ENCODE results near the gene COPS7A. TPM values are rescaled to one million over a fixed set of nuclear protein-coding genes. Genes with fewer than 3 reads are reported as not detected.

COPS7A gene
- 10 to 100 TPM; 32.8 to 47.2 (median 39.2) TPM for total RNA-seq
- long read RNA-seq, donor 1, transcript COPS7A-215 (8 exons, 2,127 nt) = major isoform, 59 of 140 reads
- long read RNA-seq, donor 1, transcript COPS7A-210 (8 exons, 1,832 nt) = minor isoform, 23 of 140 reads
- long read RNA-seq, donor 1, transcript COPS7A-201 (8 exons, 1,721 nt) = minor isoform, 9 of 140 reads
- long read RNA-seq, donor 1, transcript COPS7A-202 (7 exons, 1,718 nt) = minor isoform, 7 of 140 reads
- long read RNA-seq, donor 1, partial matches to known transcripts = 20 of 140 reads
- long read RNA-seq, donor 1, other reads (novel, unspliced or antisense) = 15 of 140 reads
- long read RNA-seq, donor 2, transcript COPS7A-215 (8 exons, 2,127 nt) = major isoform, 18 of 46 reads
- long read RNA-seq, donor 2, transcript COPS7A-210 (8 exons, 1,832 nt) = minor isoform, 6 of 46 reads
- long read RNA-seq, donor 2, partial matches to known transcripts = 6 of 46 reads
- long read RNA-seq, donor 2, other reads (novel, unspliced or antisense) = 8 of 46 reads

GRCh38 chr12:6723607-6724408 lies at the start of gene COPS7A:
Gene COPS7A, plus strand, starts transcription at chr12:6724046. Its CDS starts 611 bp downstream, at chr12:6724657.
- DNase-seq = peak; percentile 98 to 99 (median 99)
- ATAC-seq = peak; percentile 98
- Histone ChIP-seq H3K4me3 (peak within 1 kb of the TSS; percentile 23), H3K9me3 (no peaks in the 10 kb centered on the region), H3K36me3 (ENCODE audit: low read depth) (no peaks in the 10 kb centered on the region), H3K4me1 (ENCODE audit: low read depth) (no peaks in the 10 kb centered on the region)
- intact Hi-C loops (cut with DNase I, micrococcal nuclease) = no loop called here
- TF ChIP-seq, protein P1, sequence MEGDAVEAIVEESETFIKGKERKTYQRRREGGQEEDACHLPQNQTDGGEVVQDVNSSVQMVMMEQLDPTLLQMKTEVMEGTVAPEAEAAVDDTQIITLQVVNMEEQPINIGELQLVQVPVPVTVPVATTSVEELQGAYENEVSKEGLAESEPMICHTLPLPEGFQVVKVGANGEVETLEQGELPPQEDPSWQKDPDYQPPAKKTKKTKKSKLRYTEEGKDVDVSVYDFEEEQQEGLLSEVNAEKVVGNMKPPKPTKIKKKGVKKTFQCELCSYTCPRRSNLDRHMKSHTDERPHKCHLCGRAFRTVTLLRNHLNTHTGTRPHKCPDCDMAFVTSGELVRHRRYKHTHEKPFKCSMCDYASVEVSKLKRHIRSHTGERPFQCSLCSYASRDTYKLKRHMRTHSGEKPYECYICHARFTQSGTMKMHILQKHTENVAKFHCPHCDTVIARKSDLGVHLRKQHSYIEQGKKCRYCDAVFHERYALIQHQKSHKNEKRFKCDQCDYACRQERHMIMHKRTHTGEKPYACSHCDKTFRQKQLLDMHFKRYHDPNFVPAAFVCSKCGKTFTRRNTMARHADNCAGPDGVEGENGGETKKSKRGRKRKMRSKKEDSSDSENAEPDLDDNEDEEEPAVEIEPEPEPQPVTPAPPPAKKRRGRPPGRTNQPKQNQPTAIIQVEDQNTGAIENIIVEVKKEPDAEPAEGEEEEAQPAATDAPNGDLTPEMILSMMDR (IDR thresholded peaks at IDR 0.05) = no peak

- no peaks in the 10 kb centered on the region for H3K4me1 ChIP-seq (ENCODE audit: low read depth)
- H3K4me3 ChIP-seq = no peak overlapping the region
- intact Hi-C loops (cut with DNase I, micrococcal nuclease) = no loop called here
- TF ChIP-seq, protein P1 (IDR thresholded peaks at IDR 0.05) = no peak
- DNase-seq = no peak
- peaks cover 4% of the 10 kb centered on the region for H3K36me3 ChIP-seq (ENCODE audit: low read depth)
- no peak for ATAC-seq
- H3K9me3 ChIP-seq = no peaks in the 10 kb centered on the region
Observed at GRCh38 chr12:6676962-6677361, 46.9 kb upstream of the COPS7A start.

DNA sequence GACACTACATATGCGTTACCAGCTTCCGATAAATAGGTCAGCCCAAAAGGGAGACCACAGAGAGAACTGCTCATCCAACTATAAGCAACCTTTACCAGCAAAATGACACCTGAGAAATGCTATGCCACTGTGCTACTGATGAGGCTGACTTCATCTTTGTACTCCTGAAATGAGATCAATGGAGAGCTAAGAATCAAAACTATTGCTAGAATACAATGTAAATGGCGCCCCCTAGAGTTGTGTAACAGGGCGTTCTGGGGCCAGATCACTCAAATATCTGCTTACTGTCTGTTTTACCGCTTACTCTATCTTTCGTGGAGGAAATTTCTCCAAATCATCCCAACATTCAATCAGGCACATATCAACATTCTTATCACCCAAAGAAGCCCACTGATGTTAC lies 39.2 kb upstream of the COPS7A start:
- ATAC-seq (no peak), DNase-seq (peak in 1 of 3 donors; percentile 41)
- intact Hi-C loops (cut with DNase I, micrococcal nuclease) = no loop called here
- H3K9me3 ChIP-seq = no peaks in the 10 kb centered on the region
- peaks cover 9% of the 10 kb centered on the region for H3K36me3 ChIP-seq (ENCODE audit: low read depth)
- TF ChIP-seq, protein P1 (IDR thresholded peaks at IDR 0.05) = peak; percentile 33
- H3K4me3 ChIP-seq = no peak overlapping the region
- H3K4me1 ChIP-seq (ENCODE audit: low read depth) = peaks cover 18% of the 10 kb centered on the region

DNA sequence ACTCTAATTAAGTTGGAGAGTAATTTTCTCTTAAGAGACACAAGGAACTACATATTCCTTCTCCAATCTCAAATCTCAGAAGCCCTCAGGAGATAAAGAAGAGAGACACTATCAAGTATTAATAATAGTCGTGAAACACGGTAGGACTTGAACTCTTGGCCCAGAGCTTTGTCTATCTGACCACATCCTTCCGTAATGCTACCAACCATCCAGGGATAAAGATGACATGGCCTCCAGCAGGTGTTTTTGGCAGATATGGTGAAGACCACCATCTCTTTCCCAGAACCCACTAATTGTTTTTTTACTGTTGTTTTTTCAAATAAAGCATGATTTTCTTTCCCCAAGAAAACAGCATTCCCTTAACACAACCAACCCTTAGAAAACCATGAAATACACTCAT lies 38.0 kb upstream of the COPS7A start:
- Histone ChIP-seq H3K4me3 (no peak overlapping the region), H3K4me1 (ENCODE audit: low read depth) (peaks cover 25% of the 10 kb centered on the region), H3K9me3 (no peaks in the 10 kb centered on the region), H3K36me3 (ENCODE audit: low read depth) (peaks cover 9% of the 10 kb centered on the region)
- ATAC-seq (no peak), DNase-seq (no peak)
- TF ChIP-seq, protein P1 (IDR thresholded peaks at IDR 0.05) = no peak
- intact Hi-C loops (cut with DNase I, micrococcal nuclease) = no loop called here

- TF ChIP-seq, protein P1 (IDR thresholded peaks at IDR 0.05) = no peak
- Histone ChIP-seq H3K9me3 (no peaks in the 10 kb centered on the region), H3K4me3 (peak overlapping the region; percentile 90), H3K4me1 (ENCODE audit: low read depth) (peaks cover 25% of the 10 kb centered on the region), H3K36me3 (ENCODE audit: low read depth) (peaks cover 3% of the 10 kb centered on the region)
- intact Hi-C loops (cut with DNase I, micrococcal nuclease) = no loop called here
- ATAC-seq (peak; percentile 25), DNase-seq (peak; percentile 73 to 83 (median 77))
Observed at GRCh38 chr12:6688543-6688998, 35.3 kb upstream of the COPS7A start.
